ENCODE data around the gene PSMA3. TPM values are rescaled to one million over a fixed set of nuclear protein-coding genes. Genes with fewer than 3 reads are reported as not detected.

PSMA3 gene
- total and polyA plus RNA-seq, 9 of the 15 experiments (the other 6 are each of a cell fraction or from before 2014, with no cell fraction given): 129 to 786 (median 319) TPM

DNA sequence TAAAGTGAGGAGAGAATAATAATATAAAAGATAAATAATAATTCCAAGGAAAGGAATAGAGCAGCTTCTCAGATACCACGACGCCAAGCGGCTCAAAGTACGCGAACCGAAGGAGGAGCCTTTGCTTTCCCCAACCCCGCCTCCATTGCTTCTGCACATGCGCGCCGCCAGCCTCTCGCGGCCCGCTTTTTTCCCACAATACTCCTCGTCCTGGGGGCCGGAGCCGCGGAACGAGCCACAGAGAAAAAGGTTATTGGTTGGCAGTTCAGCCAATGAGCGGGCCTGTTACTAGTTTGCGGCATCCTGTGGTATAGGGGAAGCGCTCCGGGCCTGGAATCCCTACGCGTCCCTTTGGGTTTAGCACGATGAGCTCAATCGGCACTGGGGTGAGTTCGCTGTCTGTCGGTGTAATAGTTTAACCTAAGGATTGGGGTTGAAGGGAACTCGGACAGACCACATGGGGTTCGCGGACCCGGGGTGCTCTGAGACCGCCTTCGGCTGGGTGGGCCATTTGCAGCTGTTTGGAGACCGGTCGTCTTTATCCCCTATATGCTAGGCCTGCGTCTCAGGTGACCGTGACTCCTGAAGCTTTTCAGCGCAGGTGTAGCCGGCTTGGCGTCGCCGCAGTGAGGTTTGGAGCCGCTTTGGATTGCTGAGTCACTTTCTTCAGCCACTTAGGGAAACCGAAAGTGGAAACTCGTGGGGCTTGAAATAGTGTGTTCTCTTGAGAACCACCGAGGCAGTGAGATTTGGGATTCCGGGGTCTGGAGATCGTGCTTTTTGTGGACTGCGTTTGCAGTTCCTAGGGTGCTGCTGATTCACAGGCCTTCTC lies at the start of gene PSMA3 (continued):
- TF ChIP-seq, protein P1, sequence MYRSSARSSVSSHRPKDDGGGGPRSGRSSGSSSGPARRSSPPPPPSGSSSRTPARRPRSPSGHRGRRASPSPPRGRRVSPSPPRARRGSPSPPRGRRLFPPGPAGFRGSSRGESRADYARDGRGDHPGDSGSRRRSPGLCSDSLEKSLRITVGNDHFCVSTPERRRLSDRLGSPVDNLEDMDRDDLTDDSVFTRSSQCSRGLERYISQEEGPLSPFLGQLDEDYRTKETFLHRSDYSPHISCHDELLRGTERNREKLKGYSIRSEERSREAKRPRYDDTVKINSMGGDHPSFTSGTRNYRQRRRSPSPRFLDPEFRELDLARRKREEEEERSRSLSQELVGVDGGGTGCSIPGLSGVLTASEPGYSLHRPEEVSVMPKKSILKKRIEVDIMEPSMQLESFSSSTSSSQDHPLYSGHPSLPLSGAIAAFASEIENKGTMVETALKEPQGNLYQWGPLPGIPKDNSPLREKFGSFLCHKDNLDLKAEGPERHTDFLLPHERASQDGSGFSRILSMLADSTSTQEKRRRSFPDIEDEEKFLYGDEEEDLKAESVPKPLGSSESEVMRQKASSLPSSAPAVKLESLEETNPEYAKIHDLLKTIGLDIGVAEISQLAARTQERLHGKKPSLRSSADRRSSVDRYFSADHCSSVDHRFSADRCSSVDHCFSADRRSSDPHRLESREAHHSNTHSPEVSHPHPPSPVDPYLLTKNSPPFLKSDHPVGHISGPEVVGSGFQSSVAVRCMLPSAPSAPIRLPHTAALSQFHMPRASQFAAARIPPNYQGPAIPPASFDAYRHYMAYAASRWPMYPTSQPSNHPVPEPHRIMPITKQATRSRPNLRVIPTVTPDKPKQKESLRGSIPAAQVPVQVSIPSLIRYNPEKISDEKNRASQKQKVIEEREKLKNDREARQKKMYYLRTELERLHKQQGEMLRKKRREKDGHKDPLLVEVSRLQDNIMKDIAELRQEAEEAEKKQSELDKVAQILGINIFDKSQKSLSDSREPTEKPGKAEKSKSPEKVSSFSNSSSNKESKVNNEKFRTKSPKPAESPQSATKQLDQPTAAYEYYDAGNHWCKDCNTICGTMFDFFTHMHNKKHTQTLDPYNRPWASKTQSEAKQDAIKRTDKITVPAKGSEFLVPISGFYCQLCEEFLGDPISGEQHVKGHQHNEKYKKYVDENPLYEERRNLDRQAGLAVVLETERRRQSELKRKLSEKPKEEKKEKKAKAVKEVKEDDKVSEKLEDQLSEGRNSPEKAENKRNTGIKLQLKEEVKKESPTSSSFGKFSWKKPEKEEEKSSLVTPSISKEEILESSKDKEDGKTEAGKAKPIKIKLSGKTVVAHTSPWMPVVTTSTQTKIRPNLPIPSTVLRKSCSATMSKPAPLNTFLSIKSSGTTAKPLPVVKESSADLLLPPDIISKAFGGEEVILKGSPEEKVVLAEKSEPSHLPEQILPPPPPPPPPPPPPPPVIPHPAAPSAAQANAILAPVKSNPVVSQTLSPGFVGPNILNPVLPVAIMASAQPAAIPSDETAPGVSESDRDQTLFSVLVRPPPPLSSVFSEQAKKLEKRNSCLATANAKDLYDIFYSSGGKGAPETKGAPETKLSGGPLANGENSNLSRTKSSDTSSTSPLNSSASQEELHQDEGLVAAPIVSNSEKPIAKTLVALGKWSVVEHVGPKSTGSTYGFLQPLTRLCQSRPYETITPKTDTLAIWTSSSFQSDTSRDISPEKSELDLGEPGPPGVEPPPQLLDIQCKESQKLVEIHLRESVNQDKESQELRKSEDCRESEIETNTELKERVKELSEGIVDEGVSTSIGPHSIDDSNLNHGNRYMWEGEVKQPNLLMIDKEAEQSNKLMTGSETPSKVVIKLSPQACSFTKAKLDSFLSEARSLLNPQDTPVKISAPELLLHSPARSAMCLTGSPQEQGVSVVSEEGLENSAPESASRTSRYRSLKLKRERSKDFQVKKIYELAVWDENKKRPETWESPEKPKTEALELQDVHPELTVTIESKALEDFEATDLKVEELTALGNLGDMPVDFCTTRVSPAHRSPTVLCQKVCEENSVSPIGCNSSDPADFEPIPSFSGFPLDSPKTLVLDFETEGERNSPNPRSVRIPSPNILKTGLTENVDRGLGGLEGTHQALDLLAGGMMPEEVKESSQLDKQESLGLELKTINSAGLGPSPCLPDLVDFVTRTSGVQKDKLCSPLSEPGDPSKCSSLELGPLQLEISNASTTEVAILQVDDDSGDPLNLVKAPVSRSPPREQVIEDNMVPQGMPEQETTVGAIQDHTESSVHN (IDR thresholded peaks at IDR 0.05; ENCODE audit: borderline replicate concordance in 1 of 2, low read depth in 1 of 2): peak in 1 of 2 experiments; percentile 55; a peak in 1 of 4 replicates
- TF ChIP-seq MAFK (IDR thresholded peaks at IDR 0.05; ENCODE audit: low read length) (peak; percentile 72), CREB1 (IDR thresholded peaks at IDR 0.05) (peak; percentile 24; the same call in 1 of the 2 replicates), CREB1 (CRISPR knock-in tag; IDR thresholded peaks at IDR 0.05) (no peak), NFYB (IDR thresholded peaks at IDR 0.05; ENCODE audit: extremely low read depth, insufficient read length) (peak; percentile 51), FUS (optimal IDR thresholded peaks at IDR 0.05; ENCODE audit: low read depth, low read length) (no peak), MXI1 (IDR thresholded peaks at IDR 0.05; ENCODE audit: low read depth, low read length) (no peak), NCOA1 (IDR thresholded peaks at IDR 0.05; ENCODE audit: low read depth) (no peak), SMARCC2 (IDR thresholded peaks at IDR 0.05; ENCODE audit: low read depth) (0 out of 2 replicates have a peak, but pooled peaks have one; percentile 31), PML (IDR thresholded peaks at IDR 0.05; ENCODE audit: low read length) (peak; percentile 70; the same call in 1 of the 2 replicates), U2AF1 (optimal IDR thresholded peaks at IDR 0.05; ENCODE audit: low read depth, low read length) (no peak)
- TF ChIP-seq, protein P2, sequence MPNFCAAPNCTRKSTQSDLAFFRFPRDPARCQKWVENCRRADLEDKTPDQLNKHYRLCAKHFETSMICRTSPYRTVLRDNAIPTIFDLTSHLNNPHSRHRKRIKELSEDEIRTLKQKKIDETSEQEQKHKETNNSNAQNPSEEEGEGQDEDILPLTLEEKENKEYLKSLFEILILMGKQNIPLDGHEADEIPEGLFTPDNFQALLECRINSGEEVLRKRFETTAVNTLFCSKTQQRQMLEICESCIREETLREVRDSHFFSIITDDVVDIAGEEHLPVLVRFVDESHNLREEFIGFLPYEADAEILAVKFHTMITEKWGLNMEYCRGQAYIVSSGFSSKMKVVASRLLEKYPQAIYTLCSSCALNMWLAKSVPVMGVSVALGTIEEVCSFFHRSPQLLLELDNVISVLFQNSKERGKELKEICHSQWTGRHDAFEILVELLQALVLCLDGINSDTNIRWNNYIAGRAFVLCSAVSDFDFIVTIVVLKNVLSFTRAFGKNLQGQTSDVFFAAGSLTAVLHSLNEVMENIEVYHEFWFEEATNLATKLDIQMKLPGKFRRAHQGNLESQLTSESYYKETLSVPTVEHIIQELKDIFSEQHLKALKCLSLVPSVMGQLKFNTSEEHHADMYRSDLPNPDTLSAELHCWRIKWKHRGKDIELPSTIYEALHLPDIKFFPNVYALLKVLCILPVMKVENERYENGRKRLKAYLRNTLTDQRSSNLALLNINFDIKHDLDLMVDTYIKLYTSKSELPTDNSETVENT (CRISPR knock-in tag; IDR thresholded peaks at IDR 0.05): no peak
- TF ChIP-seq, protein P3, sequence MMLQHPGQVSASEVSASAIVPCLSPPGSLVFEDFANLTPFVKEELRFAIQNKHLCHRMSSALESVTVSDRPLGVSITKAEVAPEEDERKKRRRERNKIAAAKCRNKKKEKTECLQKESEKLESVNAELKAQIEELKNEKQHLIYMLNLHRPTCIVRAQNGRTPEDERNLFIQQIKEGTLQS (IDR thresholded peaks at IDR 0.05): peak; percentile 42; the same call in 1 of the 2 replicates
- TF ChIP-seq, protein P3 (CRISPR knock-in tag; conservative IDR thresholded peaks at IDR 0.05): no peak

Measured in K562 (cell line).